Osteocyte (in vitro differentiated cells): ENCODE measurements around the gene SMIM17. TPM values are rescaled to one million over a fixed set of nuclear protein-coding genes. Genes with fewer than 3 reads are reported as not detected.

Source experiments
- DNase-seq: peaks from one replicate; pipeline ENCODE4 v3.0.0; 2021; ENCODE audit warnings: mixed read lengths; ENCODE audit not compliant: unreplicated experiment; ENCODE audit errors: extremely low spot score
- H3K27ac Mint-ChIP-seq: one replicate; pipeline ENCODE4 v1.8.0; 2021; ENCODE audit warnings: mild to moderate bottlenecking, mixed read lengths; ENCODE audit not compliant: unreplicated experiment
- H3K27me3 Mint-ChIP-seq: one replicate; pipeline ENCODE4 v1.8.0; 2021; ENCODE audit warnings: mixed read lengths; ENCODE audit not compliant: unreplicated experiment
- H3K36me3 Mint-ChIP-seq: one replicate; pipeline ENCODE4 v1.8.0; 2021; ENCODE audit warnings: mixed read lengths; ENCODE audit not compliant: unreplicated experiment
- H3K4me1 Mint-ChIP-seq: one replicate; pipeline ENCODE4 v1.8.0; 2021; ENCODE audit warnings: mixed read lengths; ENCODE audit not compliant: unreplicated experiment
- H3K4me3 Mint-ChIP-seq: one replicate; pipeline ENCODE4 v1.8.0; 2021; ENCODE audit warnings: mild to moderate bottlenecking, moderate library complexity, mixed read lengths; ENCODE audit not compliant: unreplicated experiment
- H3K9me3 Mint-ChIP-seq: one replicate; pipeline ENCODE4 v1.8.0; 2021; ENCODE audit warnings: mixed read lengths; ENCODE audit not compliant: unreplicated experiment
- total RNA-seq: library from RNA; stranded (reverse); gene quantifications from 2 replicates; pipeline ENCODE4 v1.2.1, GENCODE V29; 2021
- TF ChIP-seq, protein P1 (sequence below): fragments of 200-600 bp; sonication (generic); IDR thresholded peaks from 2 replicates; pipeline ENCODE4 v1.5.0; 2021; ENCODE audit warnings: antibody characterized with exemption, mild to moderate bottlenecking, moderate library complexity

SMIM17 gene
- total RNA-seq, 1 donor from 2014 or later = 0.32 TPM

- TF ChIP-seq, protein P1, sequence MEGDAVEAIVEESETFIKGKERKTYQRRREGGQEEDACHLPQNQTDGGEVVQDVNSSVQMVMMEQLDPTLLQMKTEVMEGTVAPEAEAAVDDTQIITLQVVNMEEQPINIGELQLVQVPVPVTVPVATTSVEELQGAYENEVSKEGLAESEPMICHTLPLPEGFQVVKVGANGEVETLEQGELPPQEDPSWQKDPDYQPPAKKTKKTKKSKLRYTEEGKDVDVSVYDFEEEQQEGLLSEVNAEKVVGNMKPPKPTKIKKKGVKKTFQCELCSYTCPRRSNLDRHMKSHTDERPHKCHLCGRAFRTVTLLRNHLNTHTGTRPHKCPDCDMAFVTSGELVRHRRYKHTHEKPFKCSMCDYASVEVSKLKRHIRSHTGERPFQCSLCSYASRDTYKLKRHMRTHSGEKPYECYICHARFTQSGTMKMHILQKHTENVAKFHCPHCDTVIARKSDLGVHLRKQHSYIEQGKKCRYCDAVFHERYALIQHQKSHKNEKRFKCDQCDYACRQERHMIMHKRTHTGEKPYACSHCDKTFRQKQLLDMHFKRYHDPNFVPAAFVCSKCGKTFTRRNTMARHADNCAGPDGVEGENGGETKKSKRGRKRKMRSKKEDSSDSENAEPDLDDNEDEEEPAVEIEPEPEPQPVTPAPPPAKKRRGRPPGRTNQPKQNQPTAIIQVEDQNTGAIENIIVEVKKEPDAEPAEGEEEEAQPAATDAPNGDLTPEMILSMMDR = no peak
- Mint-ChIP-seq H3K36me3 (peaks cover 2% of the 10 kb centered on the region), H3K9me3 (peaks cover 51% of the 10 kb centered on the region), H3K27ac (no peak overlapping the region), H3K27me3 (no peaks in the 10 kb centered on the region), H3K4me3 (no peak overlapping the region), H3K4me1 (no peaks in the 10 kb centered on the region)
- DNase-seq = no peak
Measured at GRCh38 chr19:56705939-56706338, 63.0 kb downstream of the SMIM17 start.

Other genes starting within 250 kb of the SMIM17 start
- gene ZNF582, start 249.6 kb upstream of the SMIM17 start, total RNA-seq = 3.8 and 6.1 TPM in 2 replicates
- gene ZNF583, start 238.8 kb upstream of the SMIM17 start, total RNA-seq = 9.5 and 10.2 TPM in 2 replicates
- gene ZNF667, start 165.8 kb upstream of the SMIM17 start, total RNA-seq = not detected in 2 replicates
- not detected in 2 replicates for gene ZNF471, start 135.3 kb upstream of the SMIM17 start, total RNA-seq
- 7.8 and 11.3 TPM in 2 replicates for gene ZFP28, start 104.2 kb upstream of the SMIM17 start, total RNA-seq
- gene ZNF470, start 75.7 kb upstream of the SMIM17 start, total RNA-seq = 3.4 and 4.4 TPM in 2 replicates
- gene ZNF71, start 47.9 kb upstream of the SMIM17 start, total RNA-seq = 10.5 and 11.2 TPM in 2 replicates
- gene ZNF835, start 28.6 kb downstream of the SMIM17 start, total RNA-seq = not detected in 2 replicates
- not detected in 2 replicates for gene PEG3, start 197.6 kb downstream of the SMIM17 start, total RNA-seq
- gene ZIM2, start 197.6 kb downstream of the SMIM17 start, total RNA-seq = not detected in 2 replicates